Smooth muscle cell (in vitro differentiated cells): ENCODE data around the gene BPGM. TPM values are rescaled to one million over a fixed set of nuclear protein-coding genes. Genes with fewer than 3 reads are reported as not detected.
"Not testable (repeated sequence)": the region's sequence is repeated elsewhere in the genome, so short reads cannot be mapped to it uniquely, and the experiment has no call there.

Experiments
- DNase-seq: peaks from one replicate; lab custom pipeline; 2025; ENCODE audit not compliant: unreplicated experiment; lab: John Stamatoyannopoulos, UW
- H2AFZ ChIP-seq: fragments of 200-600 bp; sonication (generic); 2 replicates; pipeline ENCODE4 v1.6.0; 2016; ENCODE audit warnings: antibody characterized with exemption, low read depth, mild to moderate bottlenecking
- H3F3A ChIP-seq: fragments of 200-600 bp; sonication (generic); 2 replicates; pipeline ENCODE4 v1.6.0; 2017; ENCODE audit warnings: antibody characterized with exemption, low read depth
- H3K27ac ChIP-seq: fragments of 200-600 bp; sonication (generic); 2 replicates; pipeline ENCODE4 v1.5.1; 2016; ENCODE audit warnings: low read depth, mild to moderate bottlenecking
- H3K27me3 ChIP-seq: fragments of 200-600 bp; sonication (generic); 2 replicates; pipeline ENCODE4 v1.6.1; 2016; ENCODE audit warnings: low read depth, mild to moderate bottlenecking
- H3K36me3 ChIP-seq: fragments of 200-600 bp; sonication (generic); 2 replicates; pipeline ENCODE4 v1.5.1; 2016; ENCODE audit warnings: low read depth
- H3K4me1 ChIP-seq: fragments of 200-600 bp; sonication (generic); 2 replicates; pipeline ENCODE4 v1.5.1; 2016; ENCODE audit warnings: low read depth
- H3K4me2 ChIP-seq: fragments of 200-600 bp; sonication (generic); 2 replicates; pipeline ENCODE4 v1.6.0; 2016; ENCODE audit warnings: mild to moderate bottlenecking
- H3K4me3 ChIP-seq: fragments of 200-600 bp; sonication (generic); 2 replicates; pipeline ENCODE4 v1.5.1; 2016; ENCODE audit warnings: mild to moderate bottlenecking
- H3K79me2 ChIP-seq: fragments of 200-600 bp; sonication (generic); 2 replicates; pipeline ENCODE4 v1.6.0; 2016; ENCODE audit warnings: low read depth, mild to moderate bottlenecking
- H3K9ac ChIP-seq: fragments of 200-600 bp; sonication (generic); 2 replicates; pipeline ENCODE4 v1.6.0; 2016; ENCODE audit warnings: low read depth
- H3K9me3 ChIP-seq: fragments of 200-600 bp; sonication (generic); replicated peaks from 2 replicates; pipeline ENCODE4 v1.5.1; 2016; ENCODE audit warnings: low read depth
- H4K20me1 ChIP-seq: fragments of 200-600 bp; sonication (generic); 2 replicates; pipeline ENCODE4 v1.6.0; 2016; ENCODE audit warnings: low read depth
- CTCF ChIP-seq: fragments of 200-600 bp; sonication (generic); IDR thresholded peaks from 2 replicates; pipeline ENCODE4 v1.5.1; 2017; ENCODE audit warnings: borderline replicate concordance, mild to moderate bottlenecking, antibody characterized with exemption; ENCODE audit not compliant: insufficient read depth, poor library complexity, severe bottlenecking
- WGBS: methylation state at CpG from one replicate; pipeline ENCODE4 v1.1.7; 2016; ENCODE audit warnings: low lambda C conversion rate; 5-methylcytosine and 5-hydroxymethylcytosine counted together
- polyA plus RNA-seq: library from polyadenylated mRNA; unstranded; fragments of >200 nt; fragmentation: Nextera tagmentation; extraction: Ambion mirVana; gene quantifications from 2 replicates; pipeline ENCODE4 v1.2.1, GENCODE V29; 2016
- total RNA-seq: library from RNA; depleted of rRNA; stranded (reverse); fragments of >200 nt; gene quantifications from 2 replicates; pipeline ENCODE4 v1.2.3, GENCODE V29; 2014

BPGM gene
- total and polyA plus RNA-seq, 2 experiments from 2014 or later: 65.1 to 76.9 TPM

GRCh38 chr7:134684165-134684564, 37.5 kb downstream of the BPGM start:
- no peaks in the 10 kb centered on the region for H4K20me1 ChIP-seq
- no peak for DNase-seq
- H3F3A ChIP-seq: peaks cover 3% of the 10 kb centered on the region
- H3K27me3 ChIP-seq: no peaks in the 10 kb centered on the region
- no peak overlapping the region for H3K4me3 ChIP-seq
- H3K4me1 ChIP-seq: no peaks in the 10 kb centered on the region
- H3K36me3 ChIP-seq: peaks cover 4% of the 10 kb centered on the region
- no peak overlapping the region for H3K4me2 ChIP-seq
- no peak overlapping the region for H3K9ac ChIP-seq
- no peak overlapping the region for H2AFZ ChIP-seq
- TF ChIP-seq CTCF: no peak
- WGBS: 83% methylated on average over 3 of the region's 3 CpGs
- H3K9me3 ChIP-seq: no peaks in the 10 kb centered on the region
- no peak overlapping the region for H3K27ac ChIP-seq
- no peaks in the 10 kb centered on the region for H3K79me2 ChIP-seq

GRCh38 chr7:134685250-134685649, 38.6 kb downstream of the BPGM start:
- TF ChIP-seq CTCF: no peak
- Histone ChIP-seq H2AFZ (no peak overlapping the region), H3K36me3 (no peaks in the 10 kb centered on the region), H4K20me1 (no peaks in the 10 kb centered on the region), H3F3A (peaks cover 8% of the 10 kb centered on the region), H3K27me3 (no peaks in the 10 kb centered on the region), H3K4me2 (no peak overlapping the region), H3K4me3 (no peak overlapping the region), H3K9me3 (no peaks in the 10 kb centered on the region), H3K9ac (no peak overlapping the region), H3K27ac (peak overlapping the region; percentile 27), H3K4me1 (peaks cover under 1% of the 10 kb centered on the region), H3K79me2 (no peaks in the 10 kb centered on the region)
- WGBS: 71% methylated on average over 2 of the region's 2 CpGs
- no peak for DNase-seq

- H3K27me3 ChIP-seq: no peaks in the 10 kb centered on the region
- H3K4me1 ChIP-seq: peaks cover 14% of the 10 kb centered on the region
- no peaks in the 10 kb centered on the region for H3K9me3 ChIP-seq
- H4K20me1 ChIP-seq: no peaks in the 10 kb centered on the region
- no peak overlapping the region for H3K4me2 ChIP-seq
- no peak overlapping the region for H3K27ac ChIP-seq
- H3K4me3 ChIP-seq: no peak overlapping the region
- WGBS: 54% methylated on average over 6 of the region's 6 CpGs
- DNase-seq: no peak
- no peak overlapping the region for H2AFZ ChIP-seq
- peaks cover 21% of the 10 kb centered on the region for H3F3A ChIP-seq
- H3K79me2 ChIP-seq: no peaks in the 10 kb centered on the region
- no peaks in the 10 kb centered on the region for H3K36me3 ChIP-seq
- no peak overlapping the region for H3K9ac ChIP-seq
- TF ChIP-seq CTCF: peak; percentile 50
Measured at GRCh38 chr7:134686786-134687185, 40.1 kb downstream of the BPGM start.

GRCh38 chr7:134689550-134689949, 42.9 kb downstream of the BPGM start:
- not testable (repeated sequence) for H3K9ac ChIP-seq, H3K27me3 ChIP-seq, H4K20me1 ChIP-seq, H3K4me3 ChIP-seq, H2AFZ ChIP-seq, H3K9me3 ChIP-seq, H3K36me3 ChIP-seq, DNase-seq, H3K79me2 ChIP-seq
- WGBS: 90% methylated on average over 5 of the region's 5 CpGs
- H3K4me1 ChIP-seq: peaks cover 14% of the 10 kb centered on the region
- peaks cover 40% of the 10 kb centered on the region for H3F3A ChIP-seq
- H3K27ac ChIP-seq: peak overlapping the region; percentile 85
- peak overlapping the region; percentile 71 for H3K4me2 ChIP-seq
